ENCODE results near the gene KLHDC3. TPM values are rescaled to one million over a fixed set of nuclear protein-coding genes. Genes with fewer than 3 reads are reported as not detected.

Gene KLHDC3
- total and polyA plus RNA-seq, 10 of the 15 experiments (the other 5 are each of a cell fraction or from before 2014, with no cell fraction given), result 2.4 to 102 (median 55.4) TPM

DNA sequence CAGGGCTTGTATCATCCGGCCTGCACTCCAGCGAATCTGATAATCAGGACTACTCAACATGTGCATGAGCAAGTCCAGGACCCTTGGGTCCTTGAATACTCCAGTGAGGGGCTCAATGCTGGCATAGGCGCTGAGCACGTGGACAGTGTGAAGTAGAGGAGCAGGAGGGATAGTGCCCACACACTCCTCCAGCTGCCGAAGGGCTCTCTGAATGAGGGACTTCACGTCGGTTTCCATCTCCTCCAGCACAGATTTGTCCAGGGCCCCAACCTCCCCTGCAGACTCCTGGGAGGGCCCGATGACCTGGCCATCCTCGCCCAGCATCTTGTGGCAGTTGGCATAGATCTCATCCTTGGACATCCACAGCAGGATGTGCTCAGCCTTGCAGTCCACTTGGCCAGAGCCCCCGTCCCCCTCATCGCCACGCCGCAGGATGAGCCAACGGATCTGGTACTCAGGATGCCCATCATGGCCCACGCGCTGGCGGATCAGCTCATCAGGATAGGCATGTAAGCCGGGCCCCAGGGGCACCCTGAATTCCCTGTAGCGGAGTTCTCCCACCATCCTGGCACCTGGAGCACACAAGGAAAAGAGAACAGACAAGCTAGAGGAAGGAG lies 38.3 kb downstream of the KLHDC3 start:
- Histone ChIP-seq H3K27me3 (replicated peaks in 1 of 2; ENCODE audit: control insufficient read depth in 2 of 2, insufficient read depth in 2 of 2, low read length in 1 of 2) (no peaks in the 10 kb centered on the region), H3K79me2 (ENCODE audit: control insufficient read depth, insufficient read depth, low read length) (peaks cover 21% of the 10 kb centered on the region), H3K9ac (ENCODE audit: control insufficient read depth, insufficient read depth, low read length) (peak overlapping the region; percentile 98; the same call in 1 of the 2 replicates), H4K20me1 (ENCODE audit: control insufficient read depth, insufficient read depth) (no peaks in the 10 kb centered on the region), H2AFZ (ENCODE audit: control insufficient read depth, low read depth, low read length) (no peak overlapping the region), H3K4me2 (ENCODE audit: control insufficient read depth, insufficient read depth) (peak overlapping the region; percentile 93), H3K4me1 (ENCODE audit: control insufficient read depth, insufficient read depth, low read length) (peaks cover 14% of the 10 kb centered on the region), H3K36me3 (ENCODE audit: control insufficient read depth in 2 of 2, insufficient read depth in 2 of 2, low read length in 1 of 2) (peaks cover 9 to 23% of the 10 kb centered on the region in 2 experiments), H3K4me3 (peak overlapping the region; percentile 91), H3K27ac (ENCODE audit: control insufficient read depth, insufficient read depth) (peak overlapping the region; percentile 93), H3K9me3 (replicated peaks; ENCODE audit: control insufficient read depth, insufficient read depth, low read length) (no peaks in the 10 kb centered on the region)
- WGBS (ENCODE audit: insufficient coverage, insufficient replicate concordance, low lambda C conversion rate, missing lambda C conversion rate), result 94% methylated on average over 19 of the region's 19 CpGs
- ChIA-PET POLR2A (no interaction called here), RAD21 (ENCODE audit: unreplicated experiment) (no interaction called here), SMC1A (ENCODE audit: uncharacterized antibody, unreplicated experiment) (interaction anchor here (0.6 to 1.3 kb wide), 3 partner anchors 46 to 122 kb away, joined by 3 to 4 read pairs (median 3); no protein-coding TSS in a partner anchor), CTCF (no interaction called here)
- DNase-seq (ENCODE audit: low read depth, low spot score) (no peak), FAIRE-seq (no peak), ATAC-seq (no peak)
- BruUV-seq (replicated peaks), result no TSS peak
- intact Hi-C loops (cut with micrococcal nuclease; ENCODE audit: unreplicated experiment) (no loop called here), in situ Hi-C loops (cut with MboI) (no loop called here)
- TF ChIP-seq IKZF2 (IDR thresholded peaks at IDR 0.05), result no peak
- no peak for TF ChIP-seq TAF1 (IDR thresholded peaks at IDR 0.05; ENCODE audit: borderline replicate concordance, low read depth, low read length)
- TF ChIP-seq, protein P1, sequence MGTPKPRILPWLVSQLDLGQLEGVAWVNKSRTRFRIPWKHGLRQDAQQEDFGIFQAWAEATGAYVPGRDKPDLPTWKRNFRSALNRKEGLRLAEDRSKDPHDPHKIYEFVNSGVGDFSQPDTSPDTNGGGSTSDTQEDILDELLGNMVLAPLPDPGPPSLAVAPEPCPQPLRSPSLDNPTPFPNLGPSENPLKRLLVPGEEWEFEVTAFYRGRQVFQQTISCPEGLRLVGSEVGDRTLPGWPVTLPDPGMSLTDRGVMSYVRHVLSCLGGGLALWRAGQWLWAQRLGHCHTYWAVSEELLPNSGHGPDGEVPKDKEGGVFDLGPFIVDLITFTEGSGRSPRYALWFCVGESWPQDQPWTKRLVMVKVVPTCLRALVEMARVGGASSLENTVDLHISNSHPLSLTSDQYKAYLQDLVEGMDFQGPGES (IDR thresholded peaks at IDR 0.05), result no peak
- TF ChIP-seq, protein P2, sequence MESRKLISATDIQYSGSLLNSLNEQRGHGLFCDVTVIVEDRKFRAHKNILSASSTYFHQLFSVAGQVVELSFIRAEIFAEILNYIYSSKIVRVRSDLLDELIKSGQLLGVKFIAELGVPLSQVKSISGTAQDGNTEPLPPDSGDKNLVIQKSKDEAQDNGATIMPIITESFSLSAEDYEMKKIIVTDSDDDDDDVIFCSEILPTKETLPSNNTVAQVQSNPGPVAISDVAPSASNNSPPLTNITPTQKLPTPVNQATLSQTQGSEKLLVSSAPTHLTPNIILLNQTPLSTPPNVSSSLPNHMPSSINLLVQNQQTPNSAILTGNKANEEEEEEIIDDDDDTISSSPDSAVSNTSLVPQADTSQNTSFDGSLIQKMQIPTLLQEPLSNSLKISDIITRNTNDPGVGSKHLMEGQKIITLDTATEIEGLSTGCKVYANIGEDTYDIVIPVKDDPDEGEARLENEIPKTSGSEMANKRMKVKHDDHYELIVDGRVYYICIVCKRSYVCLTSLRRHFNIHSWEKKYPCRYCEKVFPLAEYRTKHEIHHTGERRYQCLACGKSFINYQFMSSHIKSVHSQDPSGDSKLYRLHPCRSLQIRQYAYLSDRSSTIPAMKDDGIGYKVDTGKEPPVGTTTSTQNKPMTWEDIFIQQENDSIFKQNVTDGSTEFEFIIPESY (IDR thresholded peaks at IDR 0.05), result no peak
- TF ChIP-seq ZBED1 (IDR thresholded peaks at IDR 0.05; ENCODE audit: borderline replicate concordance), result no peak
- TF ChIP-seq EGR1 (IDR thresholded peaks at IDR 0.05; ENCODE audit: borderline replicate concordance in 1 of 2, low read depth in 2 of 2, low read length in 2 of 2), result no peak
- no peak for TF ChIP-seq KAT2A (conservative IDR thresholded peaks at IDR 0.05; ENCODE audit: control insufficient read depth, low read depth, low read length)
- TF ChIP-seq NRF1 (conservative IDR thresholded peaks at IDR 0.05; ENCODE audit: low read depth, low read length), result no peak
- TF ChIP-seq, protein P3, sequence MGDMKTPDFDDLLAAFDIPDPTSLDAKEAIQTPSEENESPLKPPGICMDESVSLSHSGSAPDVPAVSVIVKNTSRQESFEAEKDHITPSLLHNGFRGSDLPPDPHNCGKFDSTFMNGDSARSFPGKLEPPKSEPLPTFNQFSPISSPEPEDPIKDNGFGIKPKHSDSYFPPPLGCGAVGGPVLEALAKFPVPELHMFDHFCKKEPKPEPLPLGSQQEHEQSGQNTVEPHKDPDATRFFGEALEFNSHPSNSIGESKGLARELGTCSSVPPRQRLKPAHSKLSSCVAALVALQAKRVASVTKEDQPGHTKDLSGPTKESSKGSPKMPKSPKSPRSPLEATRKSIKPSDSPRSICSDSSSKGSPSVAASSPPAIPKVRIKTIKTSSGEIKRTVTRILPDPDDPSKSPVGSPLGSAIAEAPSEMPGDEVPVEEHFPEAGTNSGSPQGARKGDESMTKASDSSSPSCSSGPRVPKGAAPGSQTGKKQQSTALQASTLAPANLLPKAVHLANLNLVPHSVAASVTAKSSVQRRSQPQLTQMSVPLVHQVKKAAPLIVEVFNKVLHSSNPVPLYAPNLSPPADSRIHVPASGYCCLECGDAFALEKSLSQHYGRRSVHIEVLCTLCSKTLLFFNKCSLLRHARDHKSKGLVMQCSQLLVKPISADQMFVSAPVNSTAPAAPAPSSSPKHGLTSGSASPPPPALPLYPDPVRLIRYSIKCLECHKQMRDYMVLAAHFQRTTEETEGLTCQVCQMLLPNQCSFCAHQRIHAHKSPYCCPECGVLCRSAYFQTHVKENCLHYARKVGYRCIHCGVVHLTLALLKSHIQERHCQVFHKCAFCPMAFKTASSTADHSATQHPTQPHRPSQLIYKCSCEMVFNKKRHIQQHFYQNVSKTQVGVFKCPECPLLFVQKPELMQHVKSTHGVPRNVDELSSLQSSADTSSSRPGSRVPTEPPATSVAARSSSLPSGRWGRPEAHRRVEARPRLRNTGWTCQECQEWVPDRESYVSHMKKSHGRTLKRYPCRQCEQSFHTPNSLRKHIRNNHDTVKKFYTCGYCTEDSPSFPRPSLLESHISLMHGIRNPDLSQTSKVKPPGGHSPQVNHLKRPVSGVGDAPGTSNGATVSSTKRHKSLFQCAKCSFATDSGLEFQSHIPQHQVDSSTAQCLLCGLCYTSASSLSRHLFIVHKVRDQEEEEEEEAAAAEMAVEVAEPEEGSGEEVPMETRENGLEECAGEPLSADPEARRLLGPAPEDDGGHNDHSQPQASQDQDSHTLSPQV (IDR thresholded peaks at IDR 0.05), result no peak
- no peak for TF ChIP-seq GATAD2B (conservative IDR thresholded peaks at IDR 0.05; ENCODE audit: low read depth)
- no peak for TF ChIP-seq ZNF207 (IDR thresholded peaks at IDR 0.05; ENCODE audit: borderline replicate concordance)
- TF ChIP-seq, protein P4, sequence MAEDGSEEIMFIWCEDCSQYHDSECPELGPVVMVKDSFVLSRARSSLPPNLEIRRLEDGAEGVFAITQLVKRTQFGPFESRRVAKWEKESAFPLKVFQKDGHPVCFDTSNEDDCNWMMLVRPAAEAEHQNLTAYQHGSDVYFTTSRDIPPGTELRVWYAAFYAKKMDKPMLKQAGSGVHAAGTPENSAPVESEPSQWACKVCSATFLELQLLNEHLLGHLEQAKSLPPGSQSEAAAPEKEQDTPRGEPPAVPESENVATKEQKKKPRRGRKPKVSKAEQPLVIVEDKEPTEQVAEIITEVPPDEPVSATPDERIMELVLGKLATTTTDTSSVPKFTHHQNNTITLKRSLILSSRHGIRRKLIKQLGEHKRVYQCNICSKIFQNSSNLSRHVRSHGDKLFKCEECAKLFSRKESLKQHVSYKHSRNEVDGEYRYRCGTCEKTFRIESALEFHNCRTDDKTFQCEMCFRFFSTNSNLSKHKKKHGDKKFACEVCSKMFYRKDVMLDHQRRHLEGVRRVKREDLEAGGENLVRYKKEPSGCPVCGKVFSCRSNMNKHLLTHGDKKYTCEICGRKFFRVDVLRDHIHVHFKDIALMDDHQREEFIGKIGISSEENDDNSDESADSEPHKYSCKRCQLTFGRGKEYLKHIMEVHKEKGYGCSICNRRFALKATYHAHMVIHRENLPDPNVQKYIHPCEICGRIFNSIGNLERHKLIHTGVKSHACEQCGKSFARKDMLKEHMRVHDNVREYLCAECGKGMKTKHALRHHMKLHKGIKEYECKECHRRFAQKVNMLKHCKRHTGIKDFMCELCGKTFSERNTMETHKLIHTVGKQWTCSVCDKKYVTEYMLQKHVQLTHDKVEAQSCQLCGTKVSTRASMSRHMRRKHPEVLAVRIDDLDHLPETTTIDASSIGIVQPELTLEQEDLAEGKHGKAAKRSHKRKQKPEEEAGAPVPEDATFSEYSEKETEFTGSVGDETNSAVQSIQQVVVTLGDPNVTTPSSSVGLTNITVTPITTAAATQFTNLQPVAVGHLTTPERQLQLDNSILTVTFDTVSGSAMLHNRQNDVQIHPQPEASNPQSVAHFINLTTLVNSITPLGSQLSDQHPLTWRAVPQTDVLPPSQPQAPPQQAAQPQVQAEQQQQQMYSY (CRISPR knock-in tag; IDR thresholded peaks at IDR 0.05), result no peak
- TF ChIP-seq FOS (IDR thresholded peaks at IDR 0.05; ENCODE audit: borderline replicate concordance, extremely low read depth, insufficient read length), result no peak

Data from GM12878 (cell line).